T-helper 2 cell treated with Interferon-gamma antibody and Interleukin-4, amounts not matched to agents 100 ng/mL and 5 ng/mL, for 36 hours (primary cell): ENCODE data around the gene RFX5. TPM values are rescaled to one million over a fixed set of nuclear protein-coding genes. Genes with fewer than 3 reads are reported as not detected.
"Not testable (repeated sequence)": the region's sequence is repeated elsewhere in the genome, so short reads cannot be mapped to it uniquely, and the experiment has no call there.

Experiments used
- intact Hi-C: fragments of 100-400 bp; cut with micrococcal nuclease; formaldehyde crosslinking; loops from one replicate; pipeline ENCODE4 v1.15.1; 2023
- total RNA-seq: library from RNA; stranded (reverse); gene quantifications from 2 replicates; pipeline ENCODE4 v1.2.3, GENCODE V29; 2022

RFX5 gene
- 75.3 and 80.4 TPM in 2 replicates for total RNA-seq

GRCh38 chr1:151346769-151347522 lies at the start of gene RFX5:
Gene RFX5, minus strand, starts transcription at chr1:151347252. Its CDS starts 932 bp downstream, at chr1:151346320.
- intact Hi-C loops: loop anchor here (1.0 to 10.0 kb wide), 5 partner anchors 20 to 150 kb away; partner anchors contain the start of genes PI4KB, PIP5K1A, PSMB4 and PSMD4

GRCh38 chr1:151396265-151396664 lies 49.2 kb upstream of the RFX5 start:
- intact Hi-C loops: loop anchor here (5.0 kb wide), 2 partner anchors 61 to 114 kb away; partner anchors contain the start of genes POGZ and ZNF687

GRCh38 chr1:151393583-151393982 lies 46.5 kb upstream of the RFX5 start:
- intact Hi-C loops: no loop called here

GRCh38 chr1:151391079-151391563 lies 44.1 kb upstream of the RFX5 start:
- intact Hi-C loops: no loop called here

GRCh38 chr1:151390221-151391078 lies 43.4 kb upstream of the RFX5 start:
- intact Hi-C loops: not testable (repeated sequence)

- intact Hi-C loops: no loop called here
Measured at GRCh38 chr1:151386002-151386401, 39.0 kb upstream of the RFX5 start.

GRCh38 chr1:151384584-151384983 lies 37.5 kb upstream of the RFX5 start:
- intact Hi-C loops: no loop called here

- intact Hi-C loops: no loop called here
Measured at GRCh38 chr1:151377150-151377884, 30.3 kb upstream of the RFX5 start.

- intact Hi-C loops: no loop called here
Measured at GRCh38 chr1:151373196-151373595, 26.1 kb upstream of the RFX5 start.

GRCh38 chr1:151372058-151372934 lies 25.2 kb upstream of the RFX5 start, which contains the start of gene SELENBP1:
Gene SELENBP1, minus strand, starts transcription at chr1:151372705. Its CDS starts 64 bp downstream, at chr1:151372641.
- intact Hi-C loops: no loop called here

GRCh38 chr1:151371370-151372057 lies 24.5 kb upstream of the RFX5 start:
- intact Hi-C loops: no loop called here

GRCh38 chr1:151370211-151370911 lies 23.3 kb upstream of the RFX5 start:
- intact Hi-C loops: no loop called here

GRCh38 chr1:151369621-151370048 lies 22.6 kb upstream of the RFX5 start:
- intact Hi-C loops: no loop called here

- intact Hi-C loops: no loop called here
Measured at GRCh38 chr1:151369302-151369610, 22.2 kb upstream of the RFX5 start.

GRCh38 chr1:151368393-151369301 lies 21.6 kb upstream of the RFX5 start:
- intact Hi-C loops: no loop called here

GRCh38 chr1:151367658-151368392 lies 20.8 kb upstream of the RFX5 start:
- intact Hi-C loops: no loop called here

GRCh38 chr1:151364996-151365395 lies 17.9 kb upstream of the RFX5 start:
- intact Hi-C loops: no loop called here
